Measurements from ENCODE around the gene STIM1.
A peak's percentile ranks its signal among the peaks of the same experiment; 100 is the strongest.
"Not testable (repeated sequence)": the region's sequence is repeated elsewhere in the genome, so short reads cannot be mapped to it uniquely, and the experiment has no call there.

Gene STIM1

DNA sequence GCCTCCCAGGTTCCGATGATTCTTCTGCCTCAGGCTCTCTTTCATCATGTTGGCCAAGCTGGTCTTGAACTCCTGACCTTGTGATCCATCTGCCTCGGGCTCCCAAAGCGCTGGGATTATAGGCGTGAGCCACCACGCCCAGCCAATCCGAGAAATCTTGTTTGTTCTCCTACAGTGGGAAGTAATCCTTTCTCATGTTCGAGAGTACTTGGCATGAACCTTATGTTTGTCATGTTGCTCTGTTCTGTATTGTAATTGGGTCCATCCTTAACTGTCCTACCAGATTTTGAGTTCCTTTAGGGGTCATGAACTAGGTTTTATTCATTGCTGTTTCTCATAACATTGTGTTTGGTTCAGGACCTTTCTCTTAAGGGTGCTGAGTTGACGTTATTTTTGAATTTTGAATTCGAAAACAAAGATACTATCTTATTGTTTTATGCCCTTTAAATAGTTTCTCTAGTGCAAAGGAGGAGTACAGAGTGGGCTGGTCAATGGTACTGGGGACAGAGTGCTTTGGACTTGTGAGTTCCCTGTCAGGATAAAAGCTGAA is 125.7 kb downstream of the STIM1 start:
- no peak for DNase-seq (ENCODE audit: low read depth, low spot score)

DNA sequence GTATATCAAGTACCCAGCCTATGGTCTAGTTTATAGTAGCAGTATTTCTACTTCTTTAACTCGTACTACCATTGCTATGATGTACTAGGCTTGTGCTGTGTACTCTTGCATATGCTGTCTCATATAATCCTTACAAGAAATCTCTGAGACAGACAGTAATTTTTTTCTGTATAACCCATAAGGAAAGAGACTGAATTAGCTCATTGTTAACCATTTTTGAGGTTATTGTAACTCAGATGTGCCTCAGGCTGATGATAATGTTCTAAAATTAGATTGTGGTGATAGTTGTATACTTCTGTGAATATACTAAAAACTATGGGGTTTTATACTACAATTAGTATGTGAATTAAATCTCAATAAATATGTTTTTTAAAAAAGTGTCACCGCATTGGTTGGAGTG is 127.0 kb downstream of the STIM1 start:
- no peak for DNase-seq (ENCODE audit: low read depth, low spot score)

DNA sequence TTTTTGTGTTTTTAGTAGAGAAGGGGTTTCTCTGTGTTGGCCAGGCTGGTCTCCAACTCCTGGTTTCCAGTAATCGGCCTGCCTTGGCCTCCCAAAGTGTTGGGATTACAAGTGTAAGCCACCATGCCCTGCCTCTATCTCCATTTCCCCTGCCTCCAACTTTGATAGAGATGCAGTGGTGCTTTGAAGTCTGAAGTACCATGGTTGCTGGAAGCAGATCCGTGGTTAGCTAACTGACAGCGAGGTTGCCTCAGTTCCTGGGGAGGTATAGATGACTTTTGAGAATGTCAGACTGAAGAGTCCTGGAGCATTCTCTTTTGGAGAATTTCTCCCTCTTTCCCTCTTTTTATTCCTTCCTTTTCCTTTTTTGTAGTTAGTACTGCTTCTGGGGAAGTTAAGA is 127.6 kb downstream of the STIM1 start:
- DNase-seq (ENCODE audit: low read depth, low spot score), result no peak

DNA sequence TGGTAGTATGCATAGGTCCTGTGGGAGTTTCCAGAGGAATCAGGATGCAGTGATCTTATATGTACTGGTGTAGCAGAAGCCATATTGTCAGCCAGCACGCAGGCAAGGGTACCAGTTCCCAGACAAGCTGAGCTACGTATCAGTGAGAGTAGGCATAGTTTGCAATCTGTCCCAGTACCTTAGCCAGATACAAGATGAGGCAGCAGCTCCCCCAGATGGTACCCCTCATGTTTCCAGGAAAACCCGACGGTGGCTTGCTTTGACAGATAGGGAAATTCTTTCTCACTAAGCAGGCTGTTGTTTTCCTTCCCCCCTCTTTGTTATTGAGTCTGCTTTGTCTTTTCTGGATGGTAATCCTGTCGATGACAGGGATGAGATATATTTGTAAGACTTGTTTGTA is 129.4 kb downstream of the STIM1 start:
- peak; percentile 17 for DNase-seq (ENCODE audit: low read depth, low spot score)

DNA sequence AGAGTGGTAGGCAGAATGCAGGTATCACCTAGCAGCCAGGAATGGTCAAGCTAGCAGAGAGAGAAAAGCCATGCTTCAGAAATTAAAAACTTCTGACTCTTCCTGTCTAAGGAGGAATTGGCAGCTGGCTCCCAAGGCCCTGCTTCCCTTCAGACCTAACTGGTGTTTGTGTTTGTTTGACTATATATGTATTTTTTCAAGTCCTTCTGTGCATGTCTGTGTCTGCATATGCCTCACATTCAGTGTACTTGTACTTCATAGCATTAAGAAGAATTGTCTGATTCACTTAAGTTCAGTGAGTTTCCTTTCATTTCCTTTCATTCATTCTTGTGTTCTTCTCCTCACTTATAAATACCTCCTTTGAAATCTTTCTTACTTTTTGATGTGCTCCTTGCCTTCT is 130.2 kb downstream of the STIM1 start:
- no peak for DNase-seq (ENCODE audit: low read depth, low spot score)

DNA sequence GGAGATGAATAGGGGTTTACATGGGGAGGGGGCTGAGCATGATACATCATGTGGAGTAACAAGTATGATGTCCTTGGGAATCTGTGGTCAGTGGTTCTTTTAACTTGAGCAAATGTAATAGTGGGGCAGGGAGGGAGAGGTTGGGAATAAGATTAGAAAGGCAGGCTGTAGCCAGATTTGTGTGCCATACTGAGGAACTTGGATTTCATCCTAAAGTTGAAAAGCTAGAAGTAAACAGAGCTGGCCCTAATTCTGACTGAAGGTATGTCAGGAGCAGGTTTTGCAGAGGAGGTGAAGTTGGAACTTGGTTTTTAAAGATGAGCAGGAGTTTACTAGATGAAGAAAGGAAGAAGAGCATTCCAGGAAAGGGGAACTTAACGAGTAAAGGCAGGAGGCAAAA is 130.8 kb downstream of the STIM1 start:
- DNase-seq (ENCODE audit: low read depth, low spot score), result no peak

DNA sequence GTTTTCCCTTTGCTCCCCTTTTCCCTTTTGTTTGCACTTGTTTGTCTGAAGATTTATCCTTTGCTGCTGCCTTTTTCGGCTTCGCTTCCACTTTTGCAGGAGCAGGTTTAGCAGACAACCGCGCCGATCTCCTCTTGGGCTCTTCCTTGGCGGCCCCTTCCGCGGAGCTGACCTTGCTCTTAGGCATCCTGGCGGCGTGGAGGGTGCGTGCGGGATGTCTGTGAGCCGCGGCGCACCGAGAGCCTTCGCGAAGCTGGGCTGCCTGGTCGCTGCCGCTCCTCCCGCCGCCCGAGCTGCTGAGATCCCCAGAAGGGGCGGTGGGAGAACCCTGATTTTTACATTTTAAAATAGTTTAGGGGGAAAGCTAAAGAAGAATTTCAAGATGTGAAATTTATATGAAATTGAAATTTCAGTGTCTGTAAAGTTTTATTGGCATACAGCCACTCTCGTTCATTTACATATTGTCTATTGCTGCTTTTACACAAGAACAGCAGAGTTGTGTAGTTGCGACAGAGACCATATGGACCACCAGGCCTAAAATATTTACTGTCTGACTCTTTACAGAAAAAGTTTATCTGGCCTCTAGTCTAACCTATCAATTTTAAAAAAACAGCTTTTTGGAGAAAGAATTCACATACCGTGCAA is 133.9 kb downstream of the STIM1 start:
- DNase-seq (ENCODE audit: low read depth, low spot score), result no peak

DNA sequence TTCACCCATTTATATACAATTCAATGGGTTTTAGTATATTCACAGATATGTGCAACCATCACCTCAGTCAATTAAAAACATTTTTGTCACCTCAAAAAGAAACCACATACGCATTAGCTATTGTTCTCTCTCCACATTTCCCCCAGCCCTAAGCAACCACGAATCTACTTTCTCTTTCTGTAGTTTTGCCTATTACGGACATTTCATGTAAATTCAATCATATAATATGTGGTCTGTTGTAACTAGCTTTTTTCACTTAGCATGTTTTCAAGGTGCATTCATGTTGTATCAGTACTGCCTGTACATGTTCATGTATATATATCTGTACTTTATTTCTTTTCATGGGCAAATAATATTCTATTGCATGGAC is 134.4 kb downstream of the STIM1 start:
- no peak for DNase-seq (ENCODE audit: low read depth, low spot score)

DNA sequence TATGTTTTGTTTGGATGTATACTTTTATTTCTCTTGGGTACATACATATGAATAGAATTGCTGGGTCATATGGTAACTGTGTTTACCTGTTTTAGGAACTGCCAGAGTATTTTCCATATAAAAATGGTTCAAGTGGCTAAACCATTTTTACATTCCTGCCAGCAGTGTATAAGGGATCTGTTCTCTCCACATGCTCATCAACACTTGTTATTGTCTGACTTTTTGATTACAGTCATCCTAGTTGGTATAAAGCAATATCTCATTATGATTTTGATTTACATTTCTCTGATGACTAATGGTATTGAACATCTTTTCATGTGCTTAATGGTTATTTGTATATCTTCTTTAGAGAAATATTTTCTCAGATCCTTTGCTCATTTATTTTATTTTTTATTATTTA is 134.9 kb downstream of the STIM1 start:
- no peak for DNase-seq (ENCODE audit: low read depth, low spot score)

DNA sequence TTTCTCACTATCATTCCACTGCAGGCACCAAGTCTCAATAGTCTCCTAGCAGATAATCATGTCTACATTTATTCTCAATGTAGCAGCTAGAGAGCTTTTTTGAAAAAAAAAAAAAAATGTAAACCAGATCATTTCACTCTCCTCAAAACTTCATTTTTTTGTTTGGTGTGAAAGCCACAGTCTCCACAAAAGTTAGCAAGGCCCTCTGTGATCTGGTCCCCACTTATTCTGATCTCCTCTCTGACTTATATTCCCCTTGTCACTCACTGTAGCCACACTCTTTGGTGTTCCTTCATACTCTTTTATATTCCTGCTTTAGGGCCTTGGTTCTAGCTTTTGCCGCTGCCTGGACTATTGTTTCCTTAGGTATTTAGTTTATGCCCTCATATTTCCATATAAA is 137.5 kb downstream of the STIM1 start:
- no peak for DNase-seq (ENCODE audit: low read depth, low spot score)

DNA sequence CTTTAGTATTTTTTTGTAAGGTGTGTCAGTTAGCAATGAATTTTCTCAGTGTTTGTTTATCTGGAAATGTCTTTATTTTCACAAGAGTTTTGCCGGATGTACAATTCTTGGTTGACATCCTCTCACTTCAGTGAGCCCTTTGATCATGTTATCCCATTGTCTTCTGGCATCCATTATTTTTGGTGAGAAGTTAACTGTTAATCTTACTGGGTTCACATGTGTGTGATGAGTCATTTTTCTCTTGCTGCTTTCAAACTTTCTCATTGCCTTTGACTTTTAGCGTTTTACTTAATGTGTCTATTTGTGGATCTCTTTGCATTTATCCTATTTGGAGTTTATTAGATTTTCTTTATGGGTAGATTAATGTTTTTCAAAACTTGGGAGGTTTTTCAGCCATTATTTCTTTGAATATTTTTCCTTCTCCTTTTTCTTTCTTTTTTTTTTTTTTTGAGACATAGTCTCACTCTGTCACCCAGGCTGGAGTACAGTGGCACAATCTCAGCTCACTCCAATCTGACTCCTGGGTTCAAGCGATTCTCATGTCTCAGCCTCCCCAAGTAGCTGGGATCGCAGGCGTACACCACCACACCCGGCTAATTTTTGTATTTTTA is 138.7 kb downstream of the STIM1 start:
- no peak for DNase-seq (ENCODE audit: low read depth, low spot score)

DNA sequence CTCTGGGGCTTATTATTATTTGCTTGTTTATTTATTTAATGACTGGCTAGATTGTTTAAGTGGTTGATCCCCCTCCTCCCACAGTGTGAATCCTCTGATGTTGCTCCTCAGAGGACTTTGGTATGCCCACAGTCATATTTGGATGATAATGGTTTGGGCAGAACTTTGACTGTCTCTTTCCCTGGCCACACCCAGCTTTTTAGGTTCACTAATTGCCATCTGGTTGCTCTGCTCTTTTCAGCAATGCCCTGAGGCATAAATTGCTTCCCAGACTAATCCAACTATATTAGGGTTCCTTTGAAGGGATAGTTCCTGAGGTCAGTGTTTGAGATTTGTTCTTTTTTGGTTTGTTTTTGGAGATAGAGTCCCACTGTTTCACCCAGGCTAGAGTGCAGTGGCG is 139.8 kb downstream of the STIM1 start:
- no peak for DNase-seq (ENCODE audit: low read depth, low spot score)

DNA sequence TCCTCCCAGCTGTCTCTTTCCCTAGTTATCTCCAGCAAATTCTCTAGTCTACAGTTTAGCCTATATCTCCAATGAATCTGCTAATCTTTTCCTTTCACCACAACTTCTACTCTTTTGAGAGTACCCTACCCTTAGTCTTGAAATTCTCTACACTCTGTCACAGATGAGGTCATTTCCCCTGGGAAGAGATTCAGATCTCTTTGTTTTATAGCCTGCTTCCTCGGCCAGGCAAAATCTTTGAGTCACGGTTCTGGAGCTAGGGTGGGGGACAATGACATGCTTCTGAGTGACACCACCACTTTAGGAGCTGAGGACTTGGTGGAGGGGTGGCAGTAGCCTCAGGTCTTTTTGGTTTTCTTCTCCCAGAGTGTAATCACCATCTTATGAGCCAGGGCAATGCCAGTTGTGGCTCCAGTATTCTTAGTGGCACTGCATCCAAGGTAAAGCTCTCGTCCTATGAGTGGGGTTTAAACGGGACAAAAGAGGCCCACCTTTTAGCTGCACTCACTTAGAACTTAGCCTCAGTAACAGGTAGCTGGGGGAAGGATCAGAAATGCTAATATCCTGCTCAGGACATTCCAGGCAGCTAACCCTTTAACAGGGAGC is 140.6 kb downstream of the STIM1 start:
- no peak for DNase-seq (ENCODE audit: low read depth, low spot score)

DNA sequence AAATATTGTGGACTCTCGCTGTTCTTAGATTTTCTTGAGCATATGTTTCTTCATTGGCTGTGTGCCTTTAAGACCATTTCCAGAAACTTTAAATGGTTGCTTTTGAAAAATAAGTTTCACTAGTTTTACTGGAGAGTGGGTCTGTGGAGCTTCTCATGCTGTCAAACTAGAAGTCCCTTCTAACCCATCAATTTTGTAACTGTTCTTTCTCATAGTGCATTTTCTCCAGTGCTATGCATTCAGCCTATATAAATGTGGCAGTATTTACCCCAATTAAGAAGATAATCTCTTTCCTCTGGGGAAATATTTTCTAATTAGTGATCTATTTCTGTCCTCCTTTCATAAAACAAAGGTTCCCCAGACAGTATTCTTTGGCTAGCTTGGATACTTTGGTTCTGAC is 141.2 kb downstream of the STIM1 start:
- DNase-seq (ENCODE audit: low read depth, low spot score), result no peak

DNA sequence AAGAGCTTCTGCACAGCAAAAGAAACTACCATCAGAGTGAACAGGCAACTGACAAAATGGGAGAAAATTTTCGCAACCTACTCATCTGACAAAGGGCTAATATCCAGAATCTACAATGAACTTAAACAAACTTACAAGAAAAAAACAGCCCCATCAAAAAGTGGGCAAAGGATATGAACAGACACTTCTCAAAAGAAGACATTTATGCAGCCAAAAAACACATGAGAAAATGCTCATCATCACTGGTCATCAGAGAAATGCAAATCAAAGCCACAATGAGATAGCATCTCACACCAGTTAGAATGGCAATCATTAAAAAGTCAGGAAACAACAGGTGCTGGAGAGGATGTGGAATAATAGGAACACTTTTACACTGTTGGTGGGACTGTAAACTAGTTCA is 149.3 kb downstream of the STIM1 start:
- not testable (repeated sequence) for DNase-seq (ENCODE audit: low read depth, low spot score)

DNA sequence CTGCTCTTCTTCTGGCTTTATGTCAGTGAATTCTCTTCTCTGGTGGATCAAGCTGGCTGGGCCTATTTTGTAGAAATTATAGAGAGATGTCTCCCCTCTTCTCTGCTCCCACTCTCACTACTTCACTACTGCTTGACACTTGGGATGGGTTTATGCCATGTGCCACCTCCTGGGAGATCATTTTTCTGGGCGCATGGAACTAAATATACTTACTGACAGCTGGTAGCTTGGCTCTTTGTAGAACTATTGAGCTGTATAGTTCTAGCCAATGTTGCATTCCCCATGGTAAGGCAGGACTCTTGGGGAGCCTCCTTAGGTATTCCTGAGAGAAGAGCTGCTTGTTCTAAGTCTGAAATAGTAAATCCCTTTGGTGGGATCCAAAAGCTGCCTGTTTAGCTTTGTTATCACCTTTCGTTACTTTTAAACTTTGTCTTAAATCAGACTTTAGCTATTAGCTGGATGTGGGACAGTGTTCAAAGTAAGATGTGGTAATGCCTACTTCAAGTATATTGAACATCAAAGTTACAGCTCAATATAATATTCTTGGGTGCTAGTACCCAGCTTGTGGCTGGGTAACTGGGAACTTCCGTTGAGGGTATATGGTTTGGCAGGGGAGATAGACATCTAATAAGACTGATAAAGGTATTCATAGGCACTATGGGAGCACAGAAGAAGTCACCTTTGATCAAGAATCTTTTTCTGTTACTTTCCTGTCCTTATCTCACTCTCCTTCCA is 151.6 kb downstream of the STIM1 start:
- DNase-seq (ENCODE audit: low read depth, low spot score), result no peak

DNA sequence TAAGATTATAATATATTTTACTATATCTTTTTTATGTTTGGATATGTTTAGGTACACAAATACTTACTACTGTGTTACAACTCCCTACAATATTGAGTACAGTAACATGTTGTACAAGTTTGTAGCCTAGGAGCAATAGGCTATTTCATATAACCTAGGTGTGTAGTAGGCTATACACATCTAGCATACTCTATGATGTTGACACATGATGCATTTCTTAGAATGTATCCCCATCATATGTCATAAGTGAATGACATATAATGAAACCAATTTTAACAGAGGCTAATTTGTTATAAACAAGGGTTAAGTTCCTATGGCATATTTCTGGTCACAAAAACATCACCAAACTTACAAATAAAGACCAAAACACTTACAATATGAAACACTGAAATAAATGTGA is 152.7 kb downstream of the STIM1 start:
- no peak for DNase-seq (ENCODE audit: low read depth, low spot score)

DNA sequence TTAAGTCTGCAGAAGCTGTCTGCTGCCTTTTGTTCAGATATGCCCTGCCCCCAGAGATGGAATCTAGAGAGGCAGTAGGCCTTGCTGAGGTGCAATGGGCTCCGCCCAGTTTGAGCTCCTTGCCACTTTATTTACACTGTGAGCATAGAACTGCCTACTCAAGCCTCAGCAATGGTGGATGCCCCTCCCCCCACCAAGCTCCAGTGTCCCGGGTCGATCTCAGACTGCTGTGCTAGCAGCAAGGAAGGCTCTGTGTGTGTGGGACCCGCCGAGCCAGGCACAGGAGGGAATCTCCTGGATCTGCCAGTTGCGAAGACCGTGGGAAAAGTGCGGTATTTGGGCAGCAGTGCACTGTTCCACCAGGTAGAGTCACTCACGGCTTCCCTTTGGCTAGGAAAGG is 161.1 kb downstream of the STIM1 start:
- DNase-seq (ENCODE audit: low read depth, low spot score), result not testable (repeated sequence)

DNA sequence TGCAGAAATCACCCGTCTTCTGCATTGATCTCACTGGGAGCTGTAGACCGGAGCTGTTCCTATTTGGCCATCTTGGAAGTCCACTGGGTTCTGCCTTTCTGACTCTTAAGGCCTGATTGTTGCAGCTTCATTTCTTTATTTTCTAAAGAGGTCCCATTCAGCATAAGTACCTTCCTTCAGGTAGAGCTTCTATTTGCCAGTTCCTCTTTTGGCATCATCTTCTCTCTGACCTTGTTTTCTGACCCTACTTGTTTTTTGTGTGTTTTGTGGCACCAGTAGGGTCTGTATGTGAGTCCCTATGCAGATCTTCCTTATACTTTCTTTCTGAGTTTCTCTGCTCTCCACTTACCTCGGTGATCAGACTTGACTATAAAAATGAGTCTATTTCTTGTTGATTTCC is 161.7 kb downstream of the STIM1 start:
- no peak for DNase-seq (ENCODE audit: low read depth, low spot score)

DNA sequence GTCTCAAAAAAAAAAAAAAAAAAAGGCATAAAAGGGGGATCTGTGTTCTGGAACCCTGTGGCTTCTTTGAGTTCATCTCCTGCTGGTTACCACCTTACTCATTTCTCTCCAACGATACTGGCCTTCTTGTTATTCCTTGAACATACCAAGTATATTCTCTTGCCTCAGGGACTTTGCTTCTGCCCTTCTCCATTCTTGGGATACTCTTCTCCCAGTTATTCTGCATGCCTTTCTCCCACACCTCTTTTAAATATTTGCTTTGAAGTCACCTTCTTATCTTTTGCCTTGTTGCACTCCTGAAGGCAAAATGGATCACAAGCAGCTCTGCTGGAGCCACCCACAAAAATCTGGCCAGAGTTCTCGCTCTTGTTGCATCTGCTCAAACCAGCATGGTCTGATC is 163.2 kb downstream of the STIM1 start:
- no peak for DNase-seq (ENCODE audit: low read depth, low spot score)

DNA sequence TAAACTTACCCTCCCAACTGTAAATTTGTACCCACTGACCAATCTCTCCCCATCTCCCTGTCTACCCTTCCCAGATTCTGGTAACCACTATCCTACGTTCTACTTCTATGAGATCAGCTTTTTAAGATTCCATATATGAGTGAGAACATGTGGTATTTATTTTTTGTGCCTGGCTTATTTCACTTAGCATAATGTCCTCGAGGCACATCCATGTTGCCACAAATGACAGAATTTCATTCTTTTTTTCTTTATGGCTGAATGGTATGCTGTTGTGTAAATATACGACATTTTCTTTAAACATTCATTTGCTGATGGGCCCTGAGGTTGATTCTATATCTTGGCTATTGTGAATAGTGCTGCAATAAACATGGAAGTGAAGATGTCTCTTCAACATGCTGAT is 164.4 kb downstream of the STIM1 start:
- DNase-seq (ENCODE audit: low read depth, low spot score), result no peak

DNA sequence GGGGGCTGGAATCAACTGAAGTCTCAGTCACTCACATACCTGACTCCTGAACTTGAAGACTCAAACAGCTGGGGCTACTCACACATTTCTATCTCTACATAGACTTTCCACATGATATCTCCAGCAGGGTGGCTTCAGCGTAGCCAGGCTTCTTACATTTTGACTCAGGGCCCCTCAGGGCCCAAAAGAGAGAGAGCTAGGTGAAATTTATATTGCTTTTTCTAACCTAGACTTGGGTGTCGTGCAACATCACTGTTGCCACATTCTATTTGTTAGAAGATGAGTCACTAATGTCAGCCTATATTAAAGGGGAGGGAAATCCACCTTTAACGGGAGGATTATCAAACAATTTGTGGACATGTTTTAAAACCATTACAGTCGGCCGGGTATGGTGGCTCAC is 167.2 kb downstream of the STIM1 start:
- no peak for DNase-seq (ENCODE audit: low read depth, low spot score)

Measured in activated naive CD8-positive, alpha-beta T cell treated with anti-CD3 and anti-CD28 coated beads, Interleukin-2, amount 50 U/mL, for 16 hours (primary cell).